Activated CD4-positive, alpha-beta memory T cell treated with anti-CD3 and anti-CD28 coated beads, Interleukin-2, amount 10 ng/mL, durations not matched to agents 7 days and 5 days (primary cell): ENCODE results near the gene PLEKHG4B. TPM values are rescaled to one million over a fixed set of nuclear protein-coding genes. Genes with fewer than 3 reads are reported as not detected.

Experiments
- CTCF ChIA-PET: fragments of 350-600 bp; sonication (Branson Sonifier 250); formaldehyde crosslinking; loops from one replicate; lab custom pipeline; 2021; ENCODE audit warnings: antibody characterized with exemption, inconsistent platforms; lab: Charles Lee
- POLR2A ChIA-PET: fragments of 350-600 bp; sonication (Branson Sonifier 250); formaldehyde crosslinking; loops from one replicate; lab custom pipeline; 2021; ENCODE audit warnings: antibody characterized with exemption; lab: Charles Lee
- DNase-seq: peaks from one replicate; pipeline ENCODE4 v3.0.0-alpha.2; 2020
- H3K27ac Mint-ChIP-seq: one replicate; pipeline ENCODE4 v1.8.0; 2021; ENCODE audit warnings: mild to moderate bottlenecking, mixed read lengths
- H3K27me3 Mint-ChIP-seq: one replicate; pipeline ENCODE4 v1.8.0; 2021; ENCODE audit warnings: mixed read lengths
- H3K36me3 Mint-ChIP-seq: one replicate; pipeline ENCODE4 v1.8.0; 2021; ENCODE audit warnings: low read depth, mixed read lengths
- H3K4me1 Mint-ChIP-seq: one replicate; pipeline ENCODE4 v1.8.0; 2021; ENCODE audit warnings: mixed read lengths
- H3K4me3 Mint-ChIP-seq: one replicate; pipeline ENCODE4 v1.8.0; 2021; ENCODE audit warnings: mild to moderate bottlenecking, mixed read lengths
- H3K9me3 Mint-ChIP-seq: one replicate; pipeline ENCODE4 v1.8.0; 2021; ENCODE audit warnings: mixed read lengths
- total RNA-seq, 2 experiments: library from RNA; stranded (reverse); gene quantifications; one replicate each; pipeline ENCODE4 v1.2.3, GENCODE V29; 2021

PLEKHG4B gene
- total RNA-seq, 2 experiments from 2014 or later: not detected

GRCh38 chr5:79821-80220 is 12.1 kb upstream of the PLEKHG4B start:
- H3K4me1 Mint-ChIP-seq: peaks cover 2% of the 10 kb centered on the region
- ChIA-PET POLR2A (no interaction called here), CTCF (no interaction called here)
- no peak for DNase-seq
- peaks cover 4% of the 10 kb centered on the region for H3K9me3 Mint-ChIP-seq
- no peaks in the 10 kb centered on the region for H3K27me3 Mint-ChIP-seq
- H3K4me3 Mint-ChIP-seq: no peak overlapping the region
- H3K27ac Mint-ChIP-seq: no peak overlapping the region
- H3K36me3 Mint-ChIP-seq: peaks cover 5% of the 10 kb centered on the region

- Mint-ChIP-seq H3K9me3 (peaks cover 7% of the 10 kb centered on the region), H3K36me3 (peaks cover 7% of the 10 kb centered on the region), H3K27ac (no peak overlapping the region), H3K4me3 (no peak overlapping the region), H3K4me1 (peaks cover 2% of the 10 kb centered on the region), H3K27me3 (no peaks in the 10 kb centered on the region)
- CTCF ChIA-PET: no interaction called here
- DNase-seq: no peak
- POLR2A ChIA-PET: no interaction called here
Observed at GRCh38 chr5:81391-82021, 10.5 kb upstream of the PLEKHG4B start.

- H3K4me1 Mint-ChIP-seq: peaks cover 2% of the 10 kb centered on the region
- POLR2A ChIA-PET: no interaction called here
- H3K4me3 Mint-ChIP-seq: no peak overlapping the region
- DNase-seq: no peak
- CTCF ChIA-PET: no interaction called here
- H3K9me3 Mint-ChIP-seq: peaks cover 7% of the 10 kb centered on the region
- no peak overlapping the region for H3K27ac Mint-ChIP-seq
- peaks cover 1% of the 10 kb centered on the region for H3K27me3 Mint-ChIP-seq
- H3K36me3 Mint-ChIP-seq: peaks cover 7% of the 10 kb centered on the region
Observed at GRCh38 chr5:82097-82496, 9.9 kb upstream of the PLEKHG4B start.

GRCh38 chr5:82570-82969 is 9.4 kb upstream of the PLEKHG4B start:
- Mint-ChIP-seq H3K36me3 (peaks cover 7% of the 10 kb centered on the region), H3K4me3 (no peak overlapping the region), H3K9me3 (peaks cover 7% of the 10 kb centered on the region), H3K4me1 (peaks cover 2% of the 10 kb centered on the region), H3K27me3 (peaks cover 6% of the 10 kb centered on the region), H3K27ac (no peak overlapping the region)
- ChIA-PET CTCF (no interaction called here), POLR2A (no interaction called here)
- DNase-seq: no peak

GRCh38 chr5:83029-83428 is 8.9 kb upstream of the PLEKHG4B start:
- peaks cover 7% of the 10 kb centered on the region for H3K36me3 Mint-ChIP-seq
- no peak overlapping the region for H3K27ac Mint-ChIP-seq
- H3K4me1 Mint-ChIP-seq: peaks cover 2% of the 10 kb centered on the region
- no peak overlapping the region for H3K4me3 Mint-ChIP-seq
- ChIA-PET CTCF (no interaction called here), POLR2A (no interaction called here)
- no peak for DNase-seq
- H3K9me3 Mint-ChIP-seq: peaks cover 7% of the 10 kb centered on the region
- peaks cover 9% of the 10 kb centered on the region for H3K27me3 Mint-ChIP-seq

GRCh38 chr5:85334-85995 is 6.5 kb upstream of the PLEKHG4B start:
- Mint-ChIP-seq H3K4me3 (no peak overlapping the region), H3K9me3 (peaks cover 7% of the 10 kb centered on the region), H3K36me3 (peaks cover 7% of the 10 kb centered on the region), H3K27ac (no peak overlapping the region), H3K4me1 (peaks cover 2% of the 10 kb centered on the region), H3K27me3 (peaks cover 18% of the 10 kb centered on the region)
- CTCF ChIA-PET: no interaction called here
- DNase-seq: no peak
- POLR2A ChIA-PET: no interaction called here

- H3K27ac Mint-ChIP-seq: no peak overlapping the region
- peaks cover 5% of the 10 kb centered on the region for H3K36me3 Mint-ChIP-seq
- no peak for DNase-seq
- CTCF ChIA-PET: no interaction called here
- no peak overlapping the region for H3K4me3 Mint-ChIP-seq
- H3K4me1 Mint-ChIP-seq: no peaks in the 10 kb centered on the region
- peaks cover 2% of the 10 kb centered on the region for H3K9me3 Mint-ChIP-seq
- H3K27me3 Mint-ChIP-seq: peaks cover 44% of the 10 kb centered on the region
- POLR2A ChIA-PET: no interaction called here
Observed at GRCh38 chr5:89337-90286, 2.4 kb upstream of the PLEKHG4B start.

- CTCF ChIA-PET: no interaction called here
- Mint-ChIP-seq H3K27ac (no peak overlapping the region), H3K27me3 (peaks cover 52% of the 10 kb centered on the region)
Observed at GRCh38 chr5:90590-91547, 1.1 kb upstream of the PLEKHG4B start.

GRCh38 chr5:92401-93220 is 643 bp downstream of the PLEKHG4B start:
- peaks cover 50% of the 10 kb centered on the region for H3K27me3 Mint-ChIP-seq
- CTCF ChIA-PET: no interaction called here
- no peaks in the 10 kb centered on the region for H3K4me1 Mint-ChIP-seq
- H3K27ac Mint-ChIP-seq: no peak overlapping the region
- POLR2A ChIA-PET: no interaction called here
- DNase-seq: no peak
- H3K36me3 Mint-ChIP-seq: peaks cover 3% of the 10 kb centered on the region
- no peak overlapping the region for H3K4me3 Mint-ChIP-seq
- H3K9me3 Mint-ChIP-seq: no peaks in the 10 kb centered on the region

More at GRCh38 chr5:90590-91547, 1.1 kb upstream of the PLEKHG4B start:
- DNase-seq: no peak
- H3K4me1 Mint-ChIP-seq: no peaks in the 10 kb centered on the region
- peaks cover 3% of the 10 kb centered on the region for H3K36me3 Mint-ChIP-seq
- H3K4me3 Mint-ChIP-seq: no peak overlapping the region
- no peaks in the 10 kb centered on the region for H3K9me3 Mint-ChIP-seq
- POLR2A ChIA-PET: no interaction called here

- peaks cover 47% of the 10 kb centered on the region for H3K27me3 Mint-ChIP-seq
- H3K9me3 Mint-ChIP-seq: no peaks in the 10 kb centered on the region
- H3K4me3 Mint-ChIP-seq: no peak overlapping the region
- no peaks in the 10 kb centered on the region for H3K4me1 Mint-ChIP-seq
- peaks cover 3% of the 10 kb centered on the region for H3K36me3 Mint-ChIP-seq
- no peak overlapping the region for H3K27ac Mint-ChIP-seq
- POLR2A ChIA-PET: no interaction called here
- CTCF ChIA-PET: no interaction called here
- DNase-seq: no peak
Observed at GRCh38 chr5:93221-93980, 1.4 kb downstream of the PLEKHG4B start.

GRCh38 chr5:94113-94892 is 2.3 kb downstream of the PLEKHG4B start:
- Mint-ChIP-seq H3K36me3 (peaks cover 3% of the 10 kb centered on the region), H3K4me1 (no peaks in the 10 kb centered on the region), H3K9me3 (no peaks in the 10 kb centered on the region), H3K27me3 (peaks cover 45% of the 10 kb centered on the region), H3K4me3 (no peak overlapping the region), H3K27ac (no peak overlapping the region)
- no peak for DNase-seq
- ChIA-PET POLR2A (no interaction called here), CTCF (no interaction called here)
